Osteocyte (in vitro differentiated cells): ENCODE measurements around the gene PNMA1. TPM values are rescaled to one million over a fixed set of nuclear protein-coding genes. Genes with fewer than 3 reads are reported as not detected.

Experiments
- DNase-seq: peaks from one replicate; pipeline ENCODE4 v3.0.0; 2021; ENCODE audit warnings: mixed read lengths; ENCODE audit not compliant: unreplicated experiment; ENCODE audit errors: extremely low spot score
- H3K27ac Mint-ChIP-seq: one replicate; pipeline ENCODE4 v1.8.0; 2021; ENCODE audit warnings: mild to moderate bottlenecking, mixed read lengths; ENCODE audit not compliant: unreplicated experiment
- H3K27me3 Mint-ChIP-seq: one replicate; pipeline ENCODE4 v1.8.0; 2021; ENCODE audit warnings: mixed read lengths; ENCODE audit not compliant: unreplicated experiment
- H3K36me3 Mint-ChIP-seq: one replicate; pipeline ENCODE4 v1.8.0; 2021; ENCODE audit warnings: mixed read lengths; ENCODE audit not compliant: unreplicated experiment
- H3K4me1 Mint-ChIP-seq: one replicate; pipeline ENCODE4 v1.8.0; 2021; ENCODE audit warnings: mixed read lengths; ENCODE audit not compliant: unreplicated experiment
- H3K4me3 Mint-ChIP-seq: one replicate; pipeline ENCODE4 v1.8.0; 2021; ENCODE audit warnings: mild to moderate bottlenecking, moderate library complexity, mixed read lengths; ENCODE audit not compliant: unreplicated experiment
- H3K9me3 Mint-ChIP-seq: one replicate; pipeline ENCODE4 v1.8.0; 2021; ENCODE audit warnings: mixed read lengths; ENCODE audit not compliant: unreplicated experiment
- total RNA-seq: library from RNA; stranded (reverse); gene quantifications from 2 replicates; pipeline ENCODE4 v1.2.1, GENCODE V29; 2021
- TF ChIP-seq, protein P1 (sequence below): fragments of 200-600 bp; sonication (generic); IDR thresholded peaks from 2 replicates; pipeline ENCODE4 v1.5.0; 2021; ENCODE audit warnings: antibody characterized with exemption, mild to moderate bottlenecking, moderate library complexity

Gene PNMA1
- total RNA-seq, 1 donor from 2014 or later = 81.4 TPM

DNA sequence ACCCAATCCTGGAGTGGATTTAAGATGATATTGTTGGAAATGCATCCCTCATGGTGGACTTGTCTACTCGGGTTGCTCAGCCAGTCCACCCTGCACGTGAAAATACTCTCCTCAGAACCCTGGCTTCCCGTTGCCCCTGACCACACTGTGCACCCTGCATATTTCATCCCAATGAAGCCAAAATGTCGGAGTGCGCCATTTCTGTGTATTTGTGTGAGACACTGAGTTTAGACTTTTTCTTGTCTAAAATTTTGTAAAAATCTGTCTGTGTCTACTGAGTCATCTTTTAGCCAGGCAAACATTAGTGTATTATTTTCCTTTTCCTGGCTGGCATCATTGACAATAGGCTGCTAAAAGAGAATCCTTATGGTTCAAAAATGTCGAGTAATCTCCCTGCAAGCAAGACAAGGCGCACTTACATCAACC is 485 bp upstream of the PNMA1 start:
- Mint-ChIP-seq H3K27ac (peak overlapping the region; percentile 85), H3K36me3 (peaks cover 29% of the 10 kb centered on the region), H3K4me1 (peaks cover 56% of the 10 kb centered on the region), H3K27me3 (no peaks in the 10 kb centered on the region), H3K9me3 (no peaks in the 10 kb centered on the region), H3K4me3 (peak overlapping the region; percentile 71)
- TF ChIP-seq, protein P1, sequence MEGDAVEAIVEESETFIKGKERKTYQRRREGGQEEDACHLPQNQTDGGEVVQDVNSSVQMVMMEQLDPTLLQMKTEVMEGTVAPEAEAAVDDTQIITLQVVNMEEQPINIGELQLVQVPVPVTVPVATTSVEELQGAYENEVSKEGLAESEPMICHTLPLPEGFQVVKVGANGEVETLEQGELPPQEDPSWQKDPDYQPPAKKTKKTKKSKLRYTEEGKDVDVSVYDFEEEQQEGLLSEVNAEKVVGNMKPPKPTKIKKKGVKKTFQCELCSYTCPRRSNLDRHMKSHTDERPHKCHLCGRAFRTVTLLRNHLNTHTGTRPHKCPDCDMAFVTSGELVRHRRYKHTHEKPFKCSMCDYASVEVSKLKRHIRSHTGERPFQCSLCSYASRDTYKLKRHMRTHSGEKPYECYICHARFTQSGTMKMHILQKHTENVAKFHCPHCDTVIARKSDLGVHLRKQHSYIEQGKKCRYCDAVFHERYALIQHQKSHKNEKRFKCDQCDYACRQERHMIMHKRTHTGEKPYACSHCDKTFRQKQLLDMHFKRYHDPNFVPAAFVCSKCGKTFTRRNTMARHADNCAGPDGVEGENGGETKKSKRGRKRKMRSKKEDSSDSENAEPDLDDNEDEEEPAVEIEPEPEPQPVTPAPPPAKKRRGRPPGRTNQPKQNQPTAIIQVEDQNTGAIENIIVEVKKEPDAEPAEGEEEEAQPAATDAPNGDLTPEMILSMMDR = no peak
- no peak for DNase-seq

DNA sequence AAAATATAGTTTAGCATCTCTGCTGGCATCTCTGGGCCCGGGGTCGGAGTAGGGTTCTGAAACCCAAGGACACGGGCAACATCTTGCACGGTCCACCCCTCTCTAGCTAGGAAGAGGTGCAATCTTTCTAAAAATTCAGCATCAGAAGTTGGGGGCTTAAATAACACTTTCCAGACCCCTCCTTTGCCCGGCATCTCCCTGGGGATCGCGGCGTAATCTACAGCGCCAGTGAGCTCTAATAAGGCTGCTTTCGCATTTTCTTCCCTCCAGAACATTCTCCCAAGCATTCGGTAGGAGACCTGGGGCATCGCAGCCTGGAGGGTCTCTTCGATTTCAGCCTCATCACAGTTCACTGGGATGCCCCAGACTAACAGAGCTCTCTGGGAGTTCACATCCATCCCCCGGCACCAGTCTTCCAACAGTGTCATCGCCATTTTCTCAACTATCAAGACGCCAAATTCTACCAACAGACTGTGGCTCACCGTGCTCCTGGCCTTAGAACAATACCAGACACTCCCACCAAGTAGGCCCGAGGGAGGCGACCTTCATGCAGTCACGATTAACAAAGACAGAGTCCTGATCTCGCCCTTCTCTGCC is 880 bp downstream of the PNMA1 start:
- no peak for DNase-seq
- TF ChIP-seq, protein P1 = no peak
- Mint-ChIP-seq H3K36me3 (peaks cover 22% of the 10 kb centered on the region), H3K9me3 (no peaks in the 10 kb centered on the region), H3K27ac (peak overlapping the region; percentile 97), H3K4me1 (peaks cover 54% of the 10 kb centered on the region), H3K4me3 (peak overlapping the region; percentile 90), H3K27me3 (no peaks in the 10 kb centered on the region)

DNA sequence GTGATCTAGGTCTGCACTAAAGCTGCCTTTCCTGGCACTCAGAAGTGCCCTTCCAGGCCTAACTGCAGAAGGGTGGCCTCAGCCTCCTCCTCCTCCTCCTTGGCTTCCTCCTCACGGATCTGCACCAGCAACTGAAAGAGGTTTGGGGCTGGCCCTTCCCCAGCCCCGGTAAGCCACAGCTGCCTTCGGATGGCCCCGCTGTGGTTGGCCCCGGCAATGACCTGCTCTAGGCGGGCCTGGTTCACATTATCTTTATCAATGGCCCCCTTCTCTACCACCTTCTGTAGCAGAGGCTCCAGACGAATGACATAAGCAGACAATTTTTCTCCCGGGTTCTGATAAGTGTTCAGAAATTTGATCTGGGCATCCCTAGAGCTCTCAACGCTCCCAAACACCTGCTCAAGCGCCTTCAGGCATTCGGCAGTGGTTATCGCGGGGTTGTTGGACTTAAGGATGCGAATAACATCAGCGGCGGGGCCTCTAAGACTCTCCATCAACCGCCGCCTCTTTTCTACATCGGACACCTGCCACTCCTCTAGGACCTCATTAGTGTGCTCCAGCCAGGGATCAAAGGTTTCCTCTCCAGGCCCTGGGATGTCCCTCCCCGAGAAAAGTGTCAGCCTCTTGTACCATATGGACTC is 1.5 kb downstream of the PNMA1 start:
- DNase-seq = no peak

DNA sequence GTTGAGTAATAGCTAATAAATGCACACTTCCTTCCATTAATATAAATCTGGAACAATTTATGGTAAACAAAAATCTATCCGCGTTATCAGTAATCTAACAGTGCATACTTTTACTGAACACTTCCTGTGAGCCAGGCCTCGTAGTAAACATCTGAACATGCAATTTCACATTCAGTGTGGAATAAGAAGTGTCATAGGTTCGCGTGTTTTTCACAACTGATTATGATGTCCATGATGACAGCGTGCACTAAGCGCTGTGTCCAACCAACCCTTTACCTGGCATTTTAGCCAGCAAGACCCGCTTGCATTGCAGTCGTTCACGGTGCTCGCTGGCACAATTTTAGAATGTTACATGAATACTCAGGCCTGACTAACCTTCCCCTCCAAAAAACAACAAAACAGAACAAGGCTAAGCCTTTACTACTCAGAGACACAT is 2.1 kb downstream of the PNMA1 start:
- TF ChIP-seq, protein P1 = no peak
- DNase-seq = no peak
- Mint-ChIP-seq H3K27me3 (no peaks in the 10 kb centered on the region), H3K36me3 (peaks cover 14% of the 10 kb centered on the region), H3K4me3 (peak overlapping the region; percentile 90), H3K27ac (peak overlapping the region; percentile 97), H3K9me3 (no peaks in the 10 kb centered on the region), H3K4me1 (peaks cover 42% of the 10 kb centered on the region)

More for the DNA sequence above, 1.5 kb downstream of the PNMA1 start:
- Mint-ChIP-seq H3K36me3 (peaks cover 16% of the 10 kb centered on the region), H3K27me3 (no peaks in the 10 kb centered on the region), H3K9me3 (no peaks in the 10 kb centered on the region), H3K4me1 (peaks cover 48% of the 10 kb centered on the region), H3K4me3 (peak overlapping the region; percentile 90), H3K27ac (peak overlapping the region; percentile 97)
- TF ChIP-seq, protein P1 = no peak

DNA sequence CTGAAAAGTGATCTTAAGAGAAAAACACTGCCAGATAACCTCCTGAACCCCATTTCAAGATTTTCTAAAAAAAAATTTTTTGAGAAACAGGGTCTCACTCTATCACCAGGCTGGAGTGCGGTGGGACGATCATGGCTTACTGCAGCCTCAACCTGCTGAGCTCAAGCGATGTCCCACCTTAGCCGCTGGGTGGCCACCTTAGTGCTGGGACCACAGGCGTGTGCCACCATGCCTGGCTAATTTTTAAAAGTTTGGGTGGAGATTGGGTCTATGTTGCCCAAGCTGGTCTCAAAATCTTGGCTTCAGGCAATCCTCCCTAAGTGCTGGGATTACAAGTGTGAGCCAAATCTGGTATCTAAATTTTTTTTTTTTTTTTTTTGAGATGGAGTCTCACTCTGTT is 3.4 kb downstream of the PNMA1 start:
- H3K9me3 Mint-ChIP-seq = no peaks in the 10 kb centered on the region
- TF ChIP-seq, protein P1 = no peak
- H3K27ac Mint-ChIP-seq = no peak overlapping the region
- H3K4me1 Mint-ChIP-seq = peaks cover 37% of the 10 kb centered on the region
- no peaks in the 10 kb centered on the region for H3K27me3 Mint-ChIP-seq
- DNase-seq = peak; percentile 59
- peaks cover 11% of the 10 kb centered on the region for H3K36me3 Mint-ChIP-seq
- no peak overlapping the region for H3K4me3 Mint-ChIP-seq
